SKM-1 (cell line): ENCODE measurements around the gene TMEM184A.

Experiments
- DNase-seq: peaks from one replicate; lab custom pipeline; 2025; ENCODE audit not compliant: unreplicated experiment; lab: John Stamatoyannopoulos, UW

TMEM184A gene

GRCh38 chr7:1505731-1506550, 50.1 kb downstream of the TMEM184A start:
- DNase-seq: peak; percentile 51

DNA sequence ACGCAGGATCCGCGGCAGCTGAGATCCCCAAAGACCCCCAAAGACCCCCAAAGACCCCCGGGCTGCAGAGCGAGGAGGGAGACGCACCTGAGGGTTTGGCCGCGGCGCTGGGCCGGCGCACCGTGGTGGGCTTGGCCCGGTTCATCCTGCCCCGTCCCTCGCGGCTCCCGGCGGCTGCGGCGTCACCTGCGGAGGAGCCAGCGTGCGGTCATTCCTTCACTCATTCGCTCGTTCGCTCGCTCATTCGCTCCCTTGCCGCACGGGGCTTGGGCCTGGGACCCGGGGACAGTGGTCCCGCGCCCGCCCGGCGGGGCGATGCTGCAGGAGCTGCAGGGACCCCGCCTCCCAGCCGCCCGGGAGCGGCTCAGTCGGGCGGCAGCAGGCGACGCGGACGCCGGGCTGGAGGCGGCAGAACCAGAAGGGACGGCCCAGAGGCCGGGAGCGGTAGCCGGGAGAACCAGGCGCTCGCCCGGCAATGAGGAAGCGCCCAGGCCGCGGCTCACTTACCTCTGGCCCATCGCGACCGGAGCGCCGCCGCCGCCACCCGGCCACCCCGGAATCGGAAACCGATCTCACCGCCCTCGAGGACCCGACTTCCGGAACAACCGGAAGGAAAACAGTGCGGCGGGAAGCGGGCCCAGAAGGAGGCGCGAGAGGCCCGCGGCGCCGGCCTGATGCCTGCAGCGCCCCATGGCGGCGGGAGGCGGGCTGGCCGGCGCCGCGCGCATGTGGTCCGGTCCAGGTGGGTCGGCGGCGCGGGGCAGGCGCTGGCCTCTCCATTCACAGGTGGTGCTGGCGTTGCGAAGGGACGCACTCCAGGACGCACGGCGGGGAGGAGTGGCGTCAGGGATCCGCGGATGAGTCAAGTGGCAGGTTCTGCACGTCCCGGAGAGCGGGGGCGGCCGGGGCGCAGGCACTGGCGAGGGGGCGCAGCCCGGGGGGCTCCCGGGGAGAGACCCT, 51.9 kb downstream of the TMEM184A start, which contains the start of gene INTS1:
INTS1 (minus strand) TSS at position 574 of the 960 bp plus-strand sequence; CDS start at position 145, 429 bp downstream.
- peak; percentile 86 for DNase-seq

DNA sequence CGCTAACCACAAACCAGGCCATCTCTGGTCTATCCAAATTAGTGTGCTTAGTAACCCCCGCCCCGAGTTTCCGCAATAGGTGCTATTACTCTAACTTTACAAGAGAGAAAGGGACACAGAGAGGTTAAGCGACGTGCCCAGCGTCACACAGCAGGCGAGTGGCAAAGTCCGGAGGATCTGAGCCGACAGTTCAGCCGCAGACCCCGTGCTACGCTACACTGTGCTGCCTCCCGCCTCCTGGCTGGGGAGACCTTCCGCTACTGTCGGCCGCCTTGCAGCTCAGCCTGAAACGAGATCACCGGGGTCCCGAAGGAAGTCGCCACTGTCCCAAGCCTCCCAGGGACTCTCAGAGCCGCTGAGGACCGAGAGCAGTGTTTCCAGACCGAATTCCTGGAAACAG, 52.6 kb downstream of the TMEM184A start:
- DNase-seq: no peak

DNA sequence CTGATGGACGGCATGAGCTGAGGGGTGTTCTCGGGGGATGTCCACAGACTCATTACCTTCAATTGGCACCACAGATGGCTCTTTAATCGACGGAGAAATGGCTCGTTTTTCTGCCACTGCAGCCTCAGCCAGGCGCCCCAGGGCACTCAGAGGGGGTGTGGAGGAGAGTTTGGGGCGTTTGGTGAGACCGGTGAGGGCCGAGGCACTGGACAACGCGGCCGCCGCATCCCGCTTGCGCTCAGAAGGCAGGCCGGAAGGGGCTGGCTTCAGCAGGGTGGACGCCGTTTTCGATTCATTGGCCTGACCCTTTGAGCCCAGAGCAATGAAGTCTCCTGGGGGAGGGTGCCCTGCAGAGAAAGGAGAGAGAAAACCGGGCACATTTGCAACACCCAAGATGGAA, 53.2 kb downstream of the TMEM184A start:
- no peak for DNase-seq

DNA sequence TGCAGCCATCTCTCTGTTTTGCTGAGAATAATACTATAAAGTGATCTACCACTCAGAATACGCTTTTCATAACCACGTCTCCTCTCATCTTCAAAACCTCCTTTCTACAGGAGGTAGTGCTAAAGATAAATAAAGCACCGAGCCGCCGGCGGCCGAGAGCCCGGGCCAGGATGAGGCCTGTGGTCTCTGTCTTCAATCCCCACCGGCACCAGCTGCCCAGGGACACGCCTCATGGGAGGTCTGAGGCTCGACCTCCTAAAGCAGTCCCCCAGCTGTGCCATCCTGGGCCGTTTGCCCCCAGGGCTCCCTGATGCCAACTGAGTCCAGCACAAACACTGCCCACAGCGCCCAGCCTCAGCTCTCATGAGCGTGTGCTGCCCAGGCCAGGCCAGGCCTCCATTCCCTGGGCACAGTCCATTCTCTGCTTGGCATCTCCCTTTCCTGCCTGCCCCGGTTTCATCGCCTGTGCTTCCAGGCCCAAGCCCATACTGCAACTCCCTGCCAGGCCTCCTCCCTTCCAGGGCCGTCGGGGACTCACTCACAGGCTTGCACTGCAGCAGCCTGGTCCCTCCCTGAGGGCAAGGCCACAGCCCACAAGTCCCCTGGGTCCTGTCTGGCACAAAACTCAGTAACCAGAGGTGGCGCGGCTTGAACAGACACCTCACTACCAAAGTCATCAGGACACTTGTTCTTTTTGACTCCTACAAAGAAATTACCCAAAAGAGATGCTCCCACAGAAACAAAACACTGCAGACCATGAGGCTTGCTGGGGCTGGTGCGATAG, 54.3 kb downstream of the TMEM184A start:
- DNase-seq: no peak

GRCh38 chr7:1500064-1500807, 55.8 kb downstream of the TMEM184A start:
- DNase-seq: no peak

DNA sequence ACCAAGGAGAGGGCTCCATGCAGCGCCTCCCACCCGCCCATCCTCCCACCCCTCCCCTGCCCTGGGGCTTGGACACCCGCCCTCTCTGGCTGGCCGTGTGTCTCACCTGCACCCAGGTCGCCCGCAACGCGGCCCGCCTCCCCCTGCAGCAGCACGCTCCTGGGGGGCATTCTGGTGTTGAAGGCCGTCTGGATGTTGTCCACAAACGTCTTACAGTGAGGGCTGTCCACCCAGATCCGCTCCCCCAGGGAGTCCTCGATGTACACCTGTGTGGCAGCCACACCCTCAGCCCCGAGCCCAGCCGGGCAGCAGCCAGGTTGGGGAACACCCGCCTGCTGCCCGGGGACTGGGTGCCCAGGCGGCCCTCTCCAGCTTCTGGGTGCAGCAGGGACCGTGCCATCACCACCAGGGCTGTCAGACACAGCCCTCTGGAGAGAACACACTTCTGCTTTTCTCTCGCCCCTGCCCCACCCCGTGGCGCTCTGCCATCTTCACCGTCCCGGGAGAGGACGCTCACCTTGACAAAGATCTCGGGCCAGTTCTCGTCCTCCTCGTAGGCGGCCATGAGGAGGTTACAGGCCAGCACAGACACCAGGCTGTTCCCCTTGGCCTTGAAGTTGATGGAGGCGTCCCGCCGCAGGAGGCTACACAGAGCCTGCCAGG, 56.5 kb downstream of the TMEM184A start:
- no peak for DNase-seq

GRCh38 chr7:1498370-1499305, 57.4 kb downstream of the TMEM184A start:
- DNase-seq: no peak

GRCh38 chr7:1497293-1497927, 58.6 kb downstream of the TMEM184A start:
- DNase-seq: no peak

- no peak for DNase-seq
These were observed 59.3 kb downstream of the TMEM184A start for GRCh38 chr7:1496531-1497292.

DNA sequence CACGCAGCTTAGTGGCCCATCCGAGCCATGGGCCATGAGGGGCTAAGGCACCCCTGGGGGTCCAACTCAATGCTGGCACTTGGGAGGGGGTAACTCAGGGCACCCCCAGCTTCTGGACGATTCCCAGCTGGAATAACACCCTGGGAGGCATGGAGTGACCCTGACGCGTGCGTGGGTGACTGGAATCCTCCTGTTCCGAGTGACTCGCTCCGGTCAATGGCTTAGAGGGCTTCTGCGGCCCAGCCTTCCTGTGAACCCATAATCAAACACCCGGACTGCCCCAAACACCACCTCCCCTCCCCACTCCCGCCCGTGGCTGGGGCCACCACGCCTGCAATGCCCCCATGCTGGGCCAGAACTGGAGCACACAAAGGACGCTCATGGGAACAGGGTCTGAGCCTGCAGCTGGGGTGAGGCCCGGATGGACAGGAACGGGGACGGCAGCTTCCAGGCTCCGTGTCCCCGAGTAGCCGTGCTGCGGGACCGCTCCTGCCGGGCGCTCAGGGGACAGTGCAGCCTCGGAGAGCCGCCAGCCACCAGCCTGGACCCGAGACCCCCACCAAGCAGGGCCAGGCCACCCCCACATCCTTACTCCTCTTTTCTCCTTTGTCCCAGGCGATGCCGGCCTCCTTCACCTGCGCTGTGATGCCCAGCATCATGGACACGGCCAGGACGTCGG, 60.3 kb downstream of the TMEM184A start:
- no peak for DNase-seq

DNA sequence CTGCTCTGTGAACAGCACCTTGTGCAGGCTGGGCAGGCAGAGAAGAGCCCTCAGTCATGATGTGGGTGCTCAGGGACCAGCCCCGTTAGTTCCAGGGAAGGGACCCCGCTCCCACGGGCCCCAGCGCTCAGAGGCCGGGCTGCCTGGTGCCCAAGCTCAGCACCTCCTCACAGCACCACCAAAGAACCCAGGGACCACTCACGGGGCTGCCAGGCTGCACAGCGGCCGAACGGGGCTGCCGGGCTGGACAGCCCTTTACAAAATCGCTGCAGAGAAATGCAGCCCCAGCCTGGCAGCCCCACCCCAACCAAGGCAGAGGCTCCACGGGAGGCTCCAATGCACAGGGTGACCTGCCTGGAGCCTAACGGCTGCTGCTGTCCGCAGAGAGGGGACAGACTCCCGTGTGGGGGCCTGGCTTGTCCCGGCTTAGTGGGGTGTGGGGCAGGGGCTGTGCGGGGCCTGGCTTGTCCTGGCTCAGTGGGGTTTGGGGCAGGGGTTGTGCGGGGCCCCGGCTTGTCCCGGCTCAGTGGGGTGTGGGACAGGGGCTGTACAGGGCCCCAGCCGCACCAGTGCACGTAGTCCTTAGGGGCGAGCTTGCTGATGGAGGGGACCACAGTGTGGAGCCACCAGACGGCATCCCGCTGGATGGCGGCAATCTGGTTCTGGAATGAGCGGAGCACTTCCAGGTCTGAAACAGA, 61.0 kb downstream of the TMEM184A start:
- no peak for DNase-seq

DNA sequence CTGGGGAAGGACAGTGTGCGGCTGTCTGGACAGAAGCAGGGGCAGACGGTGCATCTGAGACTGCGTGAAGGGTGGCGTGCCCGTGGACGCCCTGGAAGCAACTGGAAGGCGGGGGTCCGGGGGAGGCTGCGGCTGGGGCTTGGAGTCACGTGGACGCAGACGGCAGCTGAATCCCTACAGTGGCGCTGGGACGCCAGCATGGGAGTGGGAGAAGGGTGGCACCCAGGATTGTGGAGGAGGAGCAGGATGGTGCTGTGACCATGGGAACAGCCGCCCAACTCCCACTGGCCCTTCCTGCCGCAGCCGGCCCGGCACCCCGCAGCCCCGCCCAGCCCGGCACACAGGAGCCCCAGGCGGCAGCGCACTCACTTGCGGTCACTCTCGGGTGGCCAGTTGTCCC, 61.6 kb downstream of the TMEM184A start:
- DNase-seq: no peak

DNA sequence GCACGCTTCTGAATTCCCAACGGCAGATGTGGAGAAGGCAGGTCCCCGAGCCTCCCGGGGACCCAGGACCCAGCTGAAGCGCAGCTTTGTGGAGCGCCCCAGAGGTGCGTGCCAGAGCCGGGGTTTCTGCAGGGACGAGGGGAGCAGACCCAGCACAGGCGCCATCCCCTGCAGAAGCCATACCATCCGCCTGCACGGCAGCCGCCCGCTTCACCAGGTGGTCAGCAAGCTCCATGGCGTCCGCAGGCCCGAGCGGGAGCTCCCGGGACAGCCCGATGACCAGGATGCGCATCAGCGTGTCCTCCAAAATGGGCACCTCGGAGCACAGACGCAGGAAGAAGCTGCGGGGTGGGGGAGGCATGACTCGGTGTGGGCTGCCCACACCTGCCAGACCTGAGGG, 62.4 kb downstream of the TMEM184A start:
- DNase-seq: no peak

GRCh38 chr7:1493129-1493528, 62.9 kb downstream of the TMEM184A start:
- no peak for DNase-seq

GRCh38 chr7:1492640-1493039, 63.4 kb downstream of the TMEM184A start:
- DNase-seq: no peak
